Measurements from ENCODE around the gene MVB12B.

Gene MVB12B

GRCh38 chr9:126496781-126497659 is 170.4 kb downstream of the MVB12B start:
- TF ChIP-seq, protein P1, sequence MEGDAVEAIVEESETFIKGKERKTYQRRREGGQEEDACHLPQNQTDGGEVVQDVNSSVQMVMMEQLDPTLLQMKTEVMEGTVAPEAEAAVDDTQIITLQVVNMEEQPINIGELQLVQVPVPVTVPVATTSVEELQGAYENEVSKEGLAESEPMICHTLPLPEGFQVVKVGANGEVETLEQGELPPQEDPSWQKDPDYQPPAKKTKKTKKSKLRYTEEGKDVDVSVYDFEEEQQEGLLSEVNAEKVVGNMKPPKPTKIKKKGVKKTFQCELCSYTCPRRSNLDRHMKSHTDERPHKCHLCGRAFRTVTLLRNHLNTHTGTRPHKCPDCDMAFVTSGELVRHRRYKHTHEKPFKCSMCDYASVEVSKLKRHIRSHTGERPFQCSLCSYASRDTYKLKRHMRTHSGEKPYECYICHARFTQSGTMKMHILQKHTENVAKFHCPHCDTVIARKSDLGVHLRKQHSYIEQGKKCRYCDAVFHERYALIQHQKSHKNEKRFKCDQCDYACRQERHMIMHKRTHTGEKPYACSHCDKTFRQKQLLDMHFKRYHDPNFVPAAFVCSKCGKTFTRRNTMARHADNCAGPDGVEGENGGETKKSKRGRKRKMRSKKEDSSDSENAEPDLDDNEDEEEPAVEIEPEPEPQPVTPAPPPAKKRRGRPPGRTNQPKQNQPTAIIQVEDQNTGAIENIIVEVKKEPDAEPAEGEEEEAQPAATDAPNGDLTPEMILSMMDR (IDR thresholded peaks at IDR 0.05; ENCODE audit: unreplicated experiment in 3 of 3): no peak
- H3K36me3 Mint-ChIP-seq (ENCODE audit: low read depth): peaks cover 4% of the 10 kb centered on the region
- no peaks in the 10 kb centered on the region for H3K9me3 Mint-ChIP-seq
- H3K4me3 Mint-ChIP-seq: no peak overlapping the region
- peaks cover 16% of the 10 kb centered on the region for H3K4me1 Mint-ChIP-seq
- H3K27ac Mint-ChIP-seq: no peak overlapping the region
- H3K27me3 Mint-ChIP-seq (ENCODE audit: low read depth): peaks cover 19% of the 10 kb centered on the region

- H3K27ac Mint-ChIP-seq: no peak overlapping the region
- peaks cover 19% of the 10 kb centered on the region for H3K27me3 Mint-ChIP-seq (ENCODE audit: low read depth)
- TF ChIP-seq, protein P1 (IDR thresholded peaks at IDR 0.05; ENCODE audit: unreplicated experiment in 3 of 3): no peak
- no peaks in the 10 kb centered on the region for H3K9me3 Mint-ChIP-seq
- peaks cover 4% of the 10 kb centered on the region for H3K36me3 Mint-ChIP-seq (ENCODE audit: low read depth)
- no peak overlapping the region for H3K4me3 Mint-ChIP-seq
- H3K4me1 Mint-ChIP-seq: peaks cover 16% of the 10 kb centered on the region
These were observed 171.1 kb downstream of the MVB12B start for GRCh38 chr9:126497660-126498275.

DNA sequence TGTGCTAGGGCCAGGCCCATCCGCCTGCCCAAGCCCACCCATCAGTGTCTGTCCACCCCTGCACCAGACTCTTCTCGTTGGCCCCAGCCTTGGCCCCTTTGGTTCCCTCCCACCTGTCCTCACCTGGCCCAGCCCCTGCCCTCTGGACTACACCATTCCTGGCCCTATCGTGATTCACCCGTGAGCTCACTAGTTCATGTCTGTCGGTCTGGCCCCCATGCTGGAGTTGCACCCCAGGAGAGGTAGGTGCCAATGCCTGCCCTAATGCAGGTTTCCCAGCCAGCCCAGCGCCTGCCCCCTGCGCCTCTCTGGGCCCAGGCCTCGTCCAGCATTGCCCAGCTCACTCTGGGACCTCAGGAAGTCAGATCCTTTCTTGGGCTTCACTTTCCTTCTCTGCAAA is 171.7 kb downstream of the MVB12B start:
- Mint-ChIP-seq H3K4me3 (no peak overlapping the region), H3K27ac (no peak overlapping the region), H3K4me1 (peaks cover 16% of the 10 kb centered on the region), H3K36me3 (ENCODE audit: low read depth) (peaks cover 4% of the 10 kb centered on the region), H3K9me3 (no peaks in the 10 kb centered on the region), H3K27me3 (ENCODE audit: low read depth) (peaks cover 19% of the 10 kb centered on the region)
- TF ChIP-seq, protein P1 (IDR thresholded peaks at IDR 0.05; ENCODE audit: unreplicated experiment in 3 of 3): no peak

GRCh38 chr9:126499005-126499910 is 172.6 kb downstream of the MVB12B start:
- H3K27ac Mint-ChIP-seq: no peak overlapping the region
- peaks cover 16% of the 10 kb centered on the region for H3K4me1 Mint-ChIP-seq
- H3K36me3 Mint-ChIP-seq (ENCODE audit: low read depth): peaks cover under 1% of the 10 kb centered on the region
- peaks cover 19% of the 10 kb centered on the region for H3K27me3 Mint-ChIP-seq (ENCODE audit: low read depth)
- no peaks in the 10 kb centered on the region for H3K9me3 Mint-ChIP-seq
- TF ChIP-seq, protein P1 (IDR thresholded peaks at IDR 0.05; ENCODE audit: unreplicated experiment in 3 of 3): peak; percentile 99 to 100 (median 100)
- H3K4me3 Mint-ChIP-seq: peak overlapping the region; percentile 68 to 79 (median 72)

GRCh38 chr9:126499911-126500599 is 173.4 kb downstream of the MVB12B start:
- peaks cover 19% of the 10 kb centered on the region for H3K27me3 Mint-ChIP-seq (ENCODE audit: low read depth)
- H3K27ac Mint-ChIP-seq: no peak overlapping the region
- H3K36me3 Mint-ChIP-seq (ENCODE audit: low read depth): no peaks in the 10 kb centered on the region
- H3K4me3 Mint-ChIP-seq: peak overlapping the region; percentile 53 to 77 (median 67)
- TF ChIP-seq, protein P1 (IDR thresholded peaks at IDR 0.05; ENCODE audit: unreplicated experiment in 3 of 3): no peak
- H3K4me1 Mint-ChIP-seq: peaks cover 16% of the 10 kb centered on the region
- no peaks in the 10 kb centered on the region for H3K9me3 Mint-ChIP-seq

Measured in nephron (organoid).